Skeletal muscle tissue (tissue), 4 donors: ENCODE measurements around the gene CCDC88B. TPM values are rescaled to one million over a fixed set of nuclear protein-coding genes. Genes with fewer than 3 reads are reported as not detected.

Experiments
- H3K27ac ChIP-seq: one replicate; pipeline ENCODE4 v1.7.0; 2013; ENCODE audit warnings: mild to moderate bottlenecking, low read depth, low read length, inconsistent platforms
- H3K27me3 ChIP-seq, 3 donors: one replicate each; pipeline ENCODE4 v1.7.0; 2013; ENCODE audit warnings: low read length in 3 of 3; ENCODE audit not compliant: control insufficient read depth in 3 of 3, insufficient read depth in 3 of 3
- H3K36me3 ChIP-seq, 3 donors: one replicate each; pipeline ENCODE4 v1.7.0; 2013; ENCODE audit warnings: low read length in 3 of 3; ENCODE audit not compliant: control insufficient read depth in 3 of 3, insufficient read depth in 3 of 3
- H3K4me1 ChIP-seq, 3 donors: one replicate each; pipeline ENCODE4 v1.7.0; 2013; ENCODE audit warnings: low read length in 3 of 3, mild to moderate bottlenecking in 3 of 3; ENCODE audit not compliant: control insufficient read depth in 3 of 3, insufficient read depth in 3 of 3
- H3K4me3 ChIP-seq, 3 donors: one replicate each; pipeline ENCODE4 v1.7.0; 2013; ENCODE audit warnings: low read length in 3 of 3
- H3K9ac ChIP-seq, 3 donors: one replicate each; pipeline ENCODE4 v1.7.0; 2013; ENCODE audit warnings: low read length in 3 of 3, mild to moderate bottlenecking in 3 of 3, moderate library complexity in 2 of 3, low read depth in 1 of 3
- H3K9me3 ChIP-seq, 3 donors: one replicate each; pipeline ENCODE4 v1.7.0; 2013; ENCODE audit warnings: low read length in 3 of 3; ENCODE audit not compliant: control insufficient read depth in 3 of 3
- total RNA-seq: library from RNA; depleted of rRNA; stranded (reverse); fragments of >200 nt; gene quantifications from one replicate; pipeline ENCODE4 v1.2.3, GENCODE V29; 2014
- donor health status: Osteomylitis.

CCDC88B gene
- total RNA-seq, 1 donor from 2014 or later, result 2.6 TPM

GRCh38 chr11:64360448-64360921, 20.5 kb downstream of the CCDC88B start:
- no peak overlapping the region for H3K4me3 ChIP-seq
- H3K27me3 ChIP-seq, result no peaks in the 10 kb centered on the region
- H3K9me3 ChIP-seq, result no peaks in the 10 kb centered on the region
- no peak overlapping the region for H3K9ac ChIP-seq
- H3K36me3 ChIP-seq, result peaks cover 28 to 32% (median 29%) of the 10 kb centered on the region in 3 donors
- H3K27ac ChIP-seq, result no peak overlapping the region
- peaks cover 21 to 25% (median 21%) of the 10 kb centered on the region in 3 donors for H3K4me1 ChIP-seq

GRCh38 chr11:64361659-64362058, 21.7 kb downstream of the CCDC88B start:
- H3K27me3 ChIP-seq, result no peaks in the 10 kb centered on the region
- no peak overlapping the region for H3K9ac ChIP-seq
- H3K36me3 ChIP-seq, result peaks cover 36 to 37% (median 36%) of the 10 kb centered on the region in 3 donors
- H3K4me3 ChIP-seq, result no peak overlapping the region
- no peak overlapping the region for H3K27ac ChIP-seq
- peaks cover 19 to 23% (median 20%) of the 10 kb centered on the region in 3 donors for H3K4me1 ChIP-seq
- H3K9me3 ChIP-seq, result no peaks in the 10 kb centered on the region

GRCh38 chr11:64362339-64362738, 22.3 kb downstream of the CCDC88B start:
- Histone ChIP-seq H3K9me3 (no peaks in the 10 kb centered on the region), H3K36me3 (peaks cover 37 to 39% (median 37%) of the 10 kb centered on the region in 3 donors), H3K27me3 (no peaks in the 10 kb centered on the region), H3K9ac (no peak overlapping the region), H3K4me1 (peaks cover 19 to 23% (median 20%) of the 10 kb centered on the region in 3 donors), H3K27ac (no peak overlapping the region), H3K4me3 (no peak overlapping the region)

- Histone ChIP-seq H3K36me3 (peaks cover 40 to 47% (median 40%) of the 10 kb centered on the region in 3 donors), H3K4me3 (no peak overlapping the region), H3K27me3 (no peaks in the 10 kb centered on the region), H3K4me1 (peaks cover 7 to 8% (median 7%) of the 10 kb centered on the region in 3 donors), H3K27ac (no peak overlapping the region), H3K9me3 (no peaks in the 10 kb centered on the region), H3K9ac (no peak overlapping the region)
These were observed 24.4 kb downstream of the CCDC88B start for GRCh38 chr11:64364435-64364834.

GRCh38 chr11:64364911-64365310, 24.9 kb downstream of the CCDC88B start:
- Histone ChIP-seq H3K4me3 (no peak overlapping the region), H3K9me3 (no peaks in the 10 kb centered on the region), H3K36me3 (peaks cover 40 to 50% (median 41%) of the 10 kb centered on the region in 3 donors), H3K27ac (no peak overlapping the region), H3K27me3 (no peaks in the 10 kb centered on the region), H3K9ac (no peak overlapping the region), H3K4me1 (peaks cover 3% of the 10 kb centered on the region in 3 donors)

GRCh38 chr11:64366751-64367150, 26.7 kb downstream of the CCDC88B start:
- no peak overlapping the region for H3K9ac ChIP-seq
- H3K4me3 ChIP-seq, result no peak overlapping the region
- no peaks in the 10 kb centered on the region for H3K4me1 ChIP-seq
- H3K36me3 ChIP-seq, result peaks cover 32 to 56% (median 35%) of the 10 kb centered on the region in 3 donors
- H3K27ac ChIP-seq, result no peak overlapping the region
- no peaks in the 10 kb centered on the region for H3K27me3 ChIP-seq
- H3K9me3 ChIP-seq, result no peaks in the 10 kb centered on the region

- H3K36me3 ChIP-seq, result peaks cover 19 to 44% (median 26%) of the 10 kb centered on the region in 3 donors
- no peak overlapping the region for H3K4me3 ChIP-seq
- no peak overlapping the region for H3K27ac ChIP-seq
- no peaks in the 10 kb centered on the region for H3K27me3 ChIP-seq
- H3K9me3 ChIP-seq, result no peaks in the 10 kb centered on the region
- no peaks in the 10 kb centered on the region for H3K4me1 ChIP-seq
- H3K9ac ChIP-seq, result no peak overlapping the region
These were observed 28.1 kb downstream of the CCDC88B start for GRCh38 chr11:64367931-64368672.

- Histone ChIP-seq H3K4me1 (no peaks in the 10 kb centered on the region), H3K4me3 (no peak overlapping the region), H3K27ac (no peak overlapping the region), H3K36me3 (peaks cover 17 to 38% (median 24%) of the 10 kb centered on the region in 3 donors), H3K27me3 (no peaks in the 10 kb centered on the region), H3K9me3 (no peaks in the 10 kb centered on the region), H3K9ac (no peak overlapping the region)
These were observed 28.7 kb downstream of the CCDC88B start for GRCh38 chr11:64368673-64369074.

- no peaks in the 10 kb centered on the region for H3K4me1 ChIP-seq
- H3K27me3 ChIP-seq, result no peaks in the 10 kb centered on the region
- peaks cover 17 to 30% (median 24%) of the 10 kb centered on the region in 3 donors for H3K36me3 ChIP-seq
- no peaks in the 10 kb centered on the region for H3K9me3 ChIP-seq
- no peak overlapping the region for H3K4me3 ChIP-seq
- H3K9ac ChIP-seq, result no peak overlapping the region
- no peak overlapping the region for H3K27ac ChIP-seq
These were observed 29.7 kb downstream of the CCDC88B start for GRCh38 chr11:64369440-64370421.
